B cell (primary cell): Measurements from ENCODE around the gene EIF4ENIF1. TPM values are rescaled to one million over a fixed set of nuclear protein-coding genes. Genes with fewer than 3 reads are reported as not detected.

Experiments used
- ATAC-seq: fragments of 200-7000 bp; cut with Tn5 transposase; one replicate; pipeline ENCODE4 v1.10.0; 2021; ENCODE audit warnings: low read depth, mild to moderate bottlenecking, moderate number of reproducible peaks, moderate library complexity
- CTCF ChIA-PET: fragments of 350-600 bp; sonication (Branson Sonifier 250); formaldehyde crosslinking; loops from one replicate; lab custom pipeline; 2021; ENCODE audit warnings: antibody characterized with exemption, inconsistent platforms; lab: Charles Lee
- POLR2A ChIA-PET: fragments of 350-600 bp; sonication (Branson Sonifier 250); formaldehyde crosslinking; loops from one replicate; lab custom pipeline; 2021; ENCODE audit warnings: antibody characterized with exemption; lab: Charles Lee
- DNase-seq: peaks from one replicate; pipeline ENCODE4 v3.0.0; 2013
- H2AFZ ChIP-seq: 2 replicates; pipeline ENCODE4 v1.6.1; 2012; ENCODE audit warnings: mild to moderate bottlenecking, low read depth, low read length; ENCODE audit not compliant: insufficient read depth, poor library complexity, severe bottlenecking
- H3K27ac ChIP-seq, 2 donors: 1 replicate in 1 of 2; 2 replicates in 1 of 2; pipeline ENCODE4 v1.5.1; 2012 to 2013; ENCODE audit warnings: low read length in 2 of 2, mild to moderate bottlenecking in 2 of 2, moderate library complexity in 1 of 2
- H3K27me3 ChIP-seq, 4 experiments: fragments of 200-600 bp in 1 of 4; sonication (generic) in 1 of 4; replicated peaks in 1 of 4; 1 replicate in 2 of 4; 2 replicates in 2 of 4; pipeline versions ENCODE4 v1.6.1 to v1.7.0; 2013 to 2016; ENCODE audit warnings: low read length in 3 of 4, mild to moderate bottlenecking in 2 of 4, mixed read lengths in 1 of 4, moderate library complexity in 1 of 4; ENCODE audit not compliant: insufficient read depth in 4 of 4, control insufficient read depth in 3 of 4; ENCODE audit errors: control extremely low read depth in 1 of 4
- H3K36me3 ChIP-seq, 2 experiments: replicated peaks in 1 of 2; 1 replicate in 1 of 2; 2 replicates in 1 of 2; pipeline versions ENCODE4 v1.6.1 to v1.7.1; 2013; ENCODE audit warnings: low read length in 1 of 2; ENCODE audit not compliant: insufficient read depth in 2 of 2, control insufficient read depth in 1 of 2; ENCODE audit errors: control extremely low read depth in 1 of 2, extremely low read depth in 1 of 2
- H3K4me1 ChIP-seq, 2 donors: fragments of 200-600 bp in 1 of 2; sonication (generic) in 1 of 2; 1 replicate in 1 of 2; 2 replicates in 1 of 2; pipeline versions ENCODE4 v1.5.1 to v1.6.1; 2013 to 2017; ENCODE audit warnings: low read length in 2 of 2; ENCODE audit not compliant: control insufficient read depth in 2 of 2, insufficient read depth in 2 of 2
- H3K4me2 ChIP-seq: replicated peaks from 2 replicates; pipeline ENCODE3; 2012; ENCODE audit warnings: mild to moderate bottlenecking, low read depth, low read length; ENCODE audit not compliant: poor library complexity, severe bottlenecking
- H3K4me3 ChIP-seq, 5 experiments: fragments of 200-600 bp in 1 of 5; sonication (generic) in 1 of 5; 1 replicate in 3 of 5; 2 replicates in 2 of 5; pipeline versions ENCODE4 v1.5.1 to v1.7.0; 2011 to 2016; ENCODE audit warnings: low read length in 4 of 5, mild to moderate bottlenecking in 4 of 5, low read depth in 2 of 5, control low read depth in 1 of 5, moderate library complexity in 1 of 5; ENCODE audit not compliant: insufficient read depth in 1 of 5; ENCODE audit errors: control extremely low read depth in 1 of 5, extremely low read depth in 1 of 5
- H3K79me2 ChIP-seq: fragments of 200-600 bp; sonication (generic); one replicate; pipeline ENCODE4 v1.6.0; 2016; ENCODE audit warnings: low read length; ENCODE audit not compliant: control insufficient read depth, insufficient read depth
- H3K9ac ChIP-seq: fragments of 200-600 bp; sonication (generic); 2 replicates; pipeline ENCODE4 v1.6.1; 2017; ENCODE audit warnings: mild to moderate bottlenecking, low read length, moderate library complexity
- H3K9me3 ChIP-seq, 3 donors: one replicate each; pipeline versions ENCODE4 v1.6.1 to v1.7.1; 2013; ENCODE audit warnings: low read length in 2 of 3; ENCODE audit not compliant: control insufficient read depth in 2 of 3, insufficient read depth in 1 of 3; ENCODE audit errors: control extremely low read depth in 1 of 3
- H4K20me1 ChIP-seq: 2 replicates; pipeline ENCODE4 v1.6.0; 2012; ENCODE audit warnings: mild to moderate bottlenecking, low read length; ENCODE audit not compliant: insufficient read depth, control insufficient read depth, poor library complexity, severe bottlenecking
- H3K27ac Mint-ChIP-seq: one replicate; pipeline ENCODE4 v1.8.0; 2021; ENCODE audit warnings: mixed read lengths
- H3K27me3 Mint-ChIP-seq: one replicate; pipeline ENCODE4 v1.8.0; 2021; ENCODE audit warnings: mixed read lengths
- H3K4me1 Mint-ChIP-seq: one replicate; pipeline ENCODE4 v1.8.0; 2021; ENCODE audit warnings: mixed read lengths
- H3K4me3 Mint-ChIP-seq: one replicate; pipeline ENCODE4 v1.8.0; 2021; ENCODE audit warnings: mixed read lengths
- H3K9me3 Mint-ChIP-seq: one replicate; pipeline ENCODE4 v1.8.0; 2022; ENCODE audit warnings: mixed read lengths; ENCODE audit not compliant: insufficient read depth
- CTCF ChIP-seq: fragments of 200-600 bp; IDR thresholded peaks from one replicate; pipeline ENCODE4 v1.8.0; 2022; ENCODE audit warnings: antibody characterized with exemption, mild to moderate bottlenecking
- EZH2 ChIP-seq: IDR thresholded peaks from 2 replicates; pipeline ENCODE4 v1.6.1; 2012; ENCODE audit warnings: borderline replicate concordance, low read depth, mild to moderate bottlenecking, moderate library complexity, low read length; ENCODE audit not compliant: insufficient read depth, poor library complexity, severe bottlenecking
- WGBS: methylation state at CpG from one replicate; pipeline ENCODE4 v1.1.5; 2013; ENCODE audit warnings: missing lambda C conversion rate; ENCODE audit not compliant: insufficient coverage; 5-methylcytosine and 5-hydroxymethylcytosine counted together
- intact Hi-C: fragments of 100-400 bp; cut with micrococcal nuclease; formaldehyde crosslinking; loops from one replicate; pipeline ENCODE4 v1.10.0; 2022
- polyA plus RNA-seq: library from polyadenylated mRNA; depleted of rRNA; stranded (reverse); fragments of >200 nt; gene quantifications from 2 replicates; pipeline ENCODE4 v1.2.3, GENCODE V29; 2012
- total RNA-seq, 2 donors: library from RNA; stranded (reverse); fragments of 120-200 nt in 1 of 2; gene quantifications; 1 replicate in 1 of 2; 2 replicates in 1 of 2; pipeline versions ENCODE4 v1.2.3 to v1.2.4, GENCODE V29; 2013 to 2022

EIF4ENIF1 gene
- total and polyA plus RNA-seq, 2 donors (not counting 1 experiment from before 2014, with no cell fraction given) = 29.4 to 58.3 TPM

GRCh38 chr22:31474743-31475142 lies 14.9 kb downstream of the EIF4ENIF1 start:
- H3K27me3 Mint-ChIP-seq = no peaks in the 10 kb centered on the region
- intact Hi-C loops = loop anchor here (10.0 kb wide), 1 partner anchor 50 kb away; no protein-coding TSS in a partner anchor
- WGBS = no CpG with 5 or more reads among the region's 2 CpGs
- H3K79me2 ChIP-seq = peaks cover 92% of the 10 kb centered on the region
- no peaks in the 10 kb centered on the region for H3K27me3 ChIP-seq
- no peak overlapping the region for H2AFZ ChIP-seq
- DNase-seq (no peak), ATAC-seq (no peak)
- TF ChIP-seq CTCF (no peak), EZH2 (no peak)
- H3K4me1 ChIP-seq = peaks cover 13 to 17% of the 10 kb centered on the region in 2 donors
- no peak overlapping the region for H3K4me3 ChIP-seq
- CTCF ChIA-PET = no interaction called here
- no peak overlapping the region for H3K4me3 Mint-ChIP-seq
- no peaks in the 10 kb centered on the region for H3K9me3 Mint-ChIP-seq
- no peak overlapping the region for H3K9ac ChIP-seq
- H3K27ac ChIP-seq = no peak overlapping the region
- no peak overlapping the region for H3K4me2 ChIP-seq
- H3K4me1 Mint-ChIP-seq = peaks cover 21% of the 10 kb centered on the region
- H3K9me3 ChIP-seq = no peaks in the 10 kb centered on the region
- peaks cover 2 to 29% of the 10 kb centered on the region in 2 experiments for H3K36me3 ChIP-seq
- peaks cover 28% of the 10 kb centered on the region for H4K20me1 ChIP-seq
- no peak overlapping the region for H3K27ac Mint-ChIP-seq
- POLR2A ChIA-PET = no interaction called here

GRCh38 chr22:31465307-31465706 lies 24.3 kb downstream of the EIF4ENIF1 start:
- CTCF ChIA-PET = interaction anchor here (0.6 kb wide), 1 partner anchor 17 kb away, joined by 3 read pairs; no protein-coding TSS in a partner anchor
- WGBS = 100% methylated on average over 1 of the region's 2 CpGs
- no peaks in the 10 kb centered on the region for H3K4me1 Mint-ChIP-seq

More at GRCh38 chr22:31465307-31465706, 24.3 kb downstream of the EIF4ENIF1 start:
- H3K9me3 ChIP-seq = no peaks in the 10 kb centered on the region
- no peaks in the 10 kb centered on the region for H3K27me3 Mint-ChIP-seq
- ATAC-seq (no peak), DNase-seq (no peak)
- no peak overlapping the region for H2AFZ ChIP-seq
- no peak overlapping the region for H3K9ac ChIP-seq
- TF ChIP-seq EZH2 (no peak), CTCF (no peak)
- POLR2A ChIA-PET = no interaction called here
- no peak overlapping the region for H3K4me3 ChIP-seq
- H3K27ac Mint-ChIP-seq = no peak overlapping the region
- no peak overlapping the region for H3K27ac ChIP-seq
- H3K9me3 Mint-ChIP-seq = no peaks in the 10 kb centered on the region
- no peaks in the 10 kb centered on the region for H3K27me3 ChIP-seq
- no peak overlapping the region for H3K4me3 Mint-ChIP-seq
- peaks cover 21% of the 10 kb centered on the region for H3K79me2 ChIP-seq
- H4K20me1 ChIP-seq = peaks cover 8% of the 10 kb centered on the region
- H3K4me1 ChIP-seq = no peaks in the 10 kb centered on the region
- H3K4me2 ChIP-seq = no peak overlapping the region
- intact Hi-C loops = no loop called here
- peaks cover 0 to 74% of the 10 kb centered on the region in 2 experiments for H3K36me3 ChIP-seq
